Prostate gland (tissue), 2 donors: ENCODE data around the gene STK24.

ENCODE experiments used
- POLR2A ChIP-seq: fragments of 450-650 bp; IDR thresholded peaks from one replicate; pipeline ENCODE4 v1.6.1; 2016; ENCODE audit warnings: antibody characterized with exemption, mild to moderate bottlenecking
- POLR2AphosphoS5 ChIP-seq: sonication (generic); formaldehyde crosslinking; IDR thresholded peaks from one replicate; pipeline ENCODE4 v1.6.1; 2017; ENCODE audit warnings: antibody characterized with exemption
- TF ChIP-seq, protein P1 (sequence below), 4 experiments: fragments of 200-600 bp in 2 of 4; fragments of 450-650 bp in 2 of 4; sonication (generic) in 2 of 4; IDR thresholded peaks; 1 replicate in 3 of 4; 2 replicates in 1 of 4; pipeline ENCODE4 v1.5.1; 2016 to 2019; ENCODE audit warnings: antibody characterized with exemption in 4 of 4, mild to moderate bottlenecking in 2 of 4, moderate library complexity in 2 of 4

DNA sequence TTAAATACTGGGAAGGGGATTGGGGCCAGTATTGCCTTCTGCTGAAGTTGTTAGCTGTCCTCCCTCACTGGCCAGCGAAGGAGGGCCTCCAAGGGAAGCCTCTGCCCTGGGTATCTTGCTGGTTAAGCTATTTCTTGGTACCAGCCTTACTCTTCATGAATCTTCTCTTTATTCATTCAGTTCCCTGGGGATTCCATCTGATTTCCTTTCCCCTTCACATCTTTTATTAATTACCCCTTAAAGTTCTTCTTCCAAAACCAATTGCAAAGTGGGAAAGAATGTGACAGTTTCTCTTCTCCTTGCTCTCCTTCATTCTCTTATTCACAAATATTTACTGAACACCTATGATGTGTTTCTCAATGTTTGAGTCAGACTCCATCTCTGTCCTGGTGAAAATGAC lies 36.7 kb upstream of the STK24 start:
- TF ChIP-seq, protein P1, sequence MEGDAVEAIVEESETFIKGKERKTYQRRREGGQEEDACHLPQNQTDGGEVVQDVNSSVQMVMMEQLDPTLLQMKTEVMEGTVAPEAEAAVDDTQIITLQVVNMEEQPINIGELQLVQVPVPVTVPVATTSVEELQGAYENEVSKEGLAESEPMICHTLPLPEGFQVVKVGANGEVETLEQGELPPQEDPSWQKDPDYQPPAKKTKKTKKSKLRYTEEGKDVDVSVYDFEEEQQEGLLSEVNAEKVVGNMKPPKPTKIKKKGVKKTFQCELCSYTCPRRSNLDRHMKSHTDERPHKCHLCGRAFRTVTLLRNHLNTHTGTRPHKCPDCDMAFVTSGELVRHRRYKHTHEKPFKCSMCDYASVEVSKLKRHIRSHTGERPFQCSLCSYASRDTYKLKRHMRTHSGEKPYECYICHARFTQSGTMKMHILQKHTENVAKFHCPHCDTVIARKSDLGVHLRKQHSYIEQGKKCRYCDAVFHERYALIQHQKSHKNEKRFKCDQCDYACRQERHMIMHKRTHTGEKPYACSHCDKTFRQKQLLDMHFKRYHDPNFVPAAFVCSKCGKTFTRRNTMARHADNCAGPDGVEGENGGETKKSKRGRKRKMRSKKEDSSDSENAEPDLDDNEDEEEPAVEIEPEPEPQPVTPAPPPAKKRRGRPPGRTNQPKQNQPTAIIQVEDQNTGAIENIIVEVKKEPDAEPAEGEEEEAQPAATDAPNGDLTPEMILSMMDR (IDR thresholded peaks at IDR 0.05) = no peak
- TF ChIP-seq POLR2A (no peak), POLR2AphosphoS5 (no peak)
